ENCODE results near the gene ARVCF.

GRCh38 chr22:20004464-20004863, 12.2 kb downstream of the ARVCF start:
- TF ChIP-seq CTCF (IDR thresholded peaks at IDR 0.05; ENCODE audit: low read depth, low read length, poor library complexity, severe bottlenecking) (no peak), EZH2phosphoT487 (IDR thresholded peaks at IDR 0.05; ENCODE audit: borderline replicate concordance, low read length) (no peak)
